ENCODE results near the gene SRGAP3.

GRCh38 chr3:9147215-9147895 is 102.1 kb downstream of the SRGAP3 start:
- no peak for TF ChIP-seq CTCF (IDR thresholded peaks at IDR 0.05; ENCODE audit: insufficient read depth, low read depth, low read length)
- TF ChIP-seq EZH2 (IDR thresholded peaks at IDR 0.05; ENCODE audit: insufficient read depth, low read length) = no peak
